Left ventricle myocardium inferior (tissue), 1 donor: ENCODE results near the gene IFNA14. TPM values are rescaled to one million over a fixed set of nuclear protein-coding genes. Genes with fewer than 3 reads are reported as not detected.

Experiments
- DNase-seq: peaks from one replicate; pipeline ENCODE4 v3.0.0-alpha.2; 2020
- H3K27ac ChIP-seq: fragments of 200-600 bp; replicated peaks from 2 replicates; pipeline ENCODE4 v1.8.0; 2021
- H3K27me3 ChIP-seq: fragments of 200-600 bp; 2 replicates; pipeline ENCODE4 v1.8.0; 2021; ENCODE audit warnings: low read depth
- H3K36me3 ChIP-seq: fragments of 200-600 bp; 2 replicates; pipeline ENCODE4 v1.8.0; 2021
- H3K4me1 ChIP-seq: fragments of 200-600 bp; 2 replicates; pipeline ENCODE4 v1.8.0; 2021
- H3K4me3 ChIP-seq: fragments of 200-600 bp; 2 replicates; pipeline ENCODE4 v1.8.0; 2021; ENCODE audit warnings: mild to moderate bottlenecking, moderate library complexity
- H3K9me3 ChIP-seq: fragments of 200-600 bp; replicated peaks from 2 replicates; pipeline ENCODE4 v1.8.0; 2021
- CTCF ChIP-seq: fragments of 200-600 bp; IDR thresholded peaks from 2 replicates; pipeline ENCODE4 v1.8.0; 2021; ENCODE audit warnings: antibody characterized with exemption, mild to moderate bottlenecking, borderline replicate concordance
- intact Hi-C: fragments of 100-400 bp; cut with micrococcal nuclease; formaldehyde crosslinking; loops from one replicate; pipeline ENCODE4 v1.11.0; 2022
- total RNA-seq: library from RNA; stranded (reverse); fragmentation: NEBNext Ultra II Directional; extraction: Animal tissue kit (Norgen Biotek cat#: 25700); gene quantifications from one replicate; pipeline ENCODE4 v1.2.1, GENCODE V29; 2021
- donor health status: DM: no; HTN: yes; CAD: no; lungs with severe emphysema.

IFNA14 gene
- total RNA-seq, 1 donor from 2014 or later, result not detected

GRCh38 chr9:21268347-21268657 lies 28.5 kb upstream of the IFNA14 start:
- Histone ChIP-seq H3K4me3 (no peak overlapping the region), H3K4me1 (no peaks in the 10 kb centered on the region), H3K9me3 (peaks cover 20% of the 10 kb centered on the region), H3K27ac (no peak overlapping the region), H3K36me3 (no peaks in the 10 kb centered on the region), H3K27me3 (peaks cover 35% of the 10 kb centered on the region)
- intact Hi-C loops, result no loop called here
- DNase-seq, result no peak
- TF ChIP-seq CTCF, result no peak

- peaks cover 20% of the 10 kb centered on the region for H3K9me3 ChIP-seq
- peaks cover 35% of the 10 kb centered on the region for H3K27me3 ChIP-seq
- no peaks in the 10 kb centered on the region for H3K4me1 ChIP-seq
- intact Hi-C loops, result no loop called here
- no peak overlapping the region for H3K27ac ChIP-seq
- no peak for TF ChIP-seq CTCF
- H3K4me3 ChIP-seq, result no peak overlapping the region
- no peak for DNase-seq
- H3K36me3 ChIP-seq, result no peaks in the 10 kb centered on the region
Measured at GRCh38 chr9:21267485-21268346, 27.9 kb upstream of the IFNA14 start.

- no peak overlapping the region for H3K4me3 ChIP-seq
- no peaks in the 10 kb centered on the region for H3K4me1 ChIP-seq
- TF ChIP-seq CTCF, result no peak
- intact Hi-C loops, result no loop called here
- H3K9me3 ChIP-seq, result peaks cover 12% of the 10 kb centered on the region
- no peak overlapping the region for H3K27ac ChIP-seq
- H3K36me3 ChIP-seq, result no peaks in the 10 kb centered on the region
- no peak for DNase-seq
- peaks cover 35% of the 10 kb centered on the region for H3K27me3 ChIP-seq
Measured at GRCh38 chr9:21266733-21267484, 27.1 kb upstream of the IFNA14 start.

DNA sequence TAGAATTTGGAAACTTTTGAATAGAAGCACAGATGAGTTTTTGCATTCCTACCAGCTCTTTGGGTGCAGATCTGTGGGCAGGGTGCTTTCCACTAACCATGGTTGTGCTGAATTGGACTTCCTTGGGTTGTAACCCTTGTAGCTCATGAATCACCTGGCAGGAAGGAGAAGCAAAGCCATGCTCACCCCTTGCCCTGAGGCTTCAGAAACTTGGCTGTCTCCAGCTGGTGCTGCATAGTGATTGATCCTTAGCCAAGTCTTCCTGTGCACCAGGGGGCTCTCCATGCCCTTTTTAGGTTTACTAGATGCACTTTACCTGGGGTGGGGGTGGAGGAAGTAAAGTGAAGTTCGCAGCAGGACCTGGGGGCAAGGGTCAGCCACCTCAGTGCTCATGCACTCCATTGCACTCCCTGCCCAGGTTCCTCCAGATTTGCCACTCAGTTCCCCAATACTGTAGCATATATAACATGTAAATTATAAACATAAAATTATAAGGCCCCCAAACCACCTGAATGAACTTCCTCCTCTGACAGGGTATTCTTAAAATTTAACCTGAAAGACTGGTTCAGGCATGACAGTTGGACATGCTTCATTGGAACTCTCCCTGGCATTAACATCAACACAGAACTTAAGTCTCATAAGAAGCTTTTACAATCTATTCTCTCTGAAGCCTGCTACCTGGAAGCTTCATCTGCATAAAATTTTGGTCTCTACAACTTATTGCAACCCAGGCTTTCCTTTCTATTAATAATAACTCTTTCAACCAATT lies 25.8 kb upstream of the IFNA14 start:
- intact Hi-C loops, result no loop called here
- Histone ChIP-seq H3K36me3 (no peaks in the 10 kb centered on the region), H3K27ac (no peak overlapping the region), H3K9me3 (peaks cover 2% of the 10 kb centered on the region), H3K27me3 (peaks cover 35% of the 10 kb centered on the region), H3K4me1 (no peaks in the 10 kb centered on the region), H3K4me3 (no peak overlapping the region)
- TF ChIP-seq CTCF, result no peak
- no peak for DNase-seq

- no peaks in the 10 kb centered on the region for H3K36me3 ChIP-seq
- no peak overlapping the region for H3K4me3 ChIP-seq
- peaks cover 9% of the 10 kb centered on the region for H3K4me1 ChIP-seq
- H3K27me3 ChIP-seq, result peaks cover 41% of the 10 kb centered on the region
- intact Hi-C loops, result no loop called here
- H3K27ac ChIP-seq, result no peak overlapping the region
- no peak for DNase-seq
- H3K9me3 ChIP-seq, result no peaks in the 10 kb centered on the region
- TF ChIP-seq CTCF, result no peak
Measured at GRCh38 chr9:21255538-21256212, 15.9 kb upstream of the IFNA14 start.
